K562 (cell line): ENCODE results near the gene MAGI2. TPM values are rescaled to one million over a fixed set of nuclear protein-coding genes. Genes with fewer than 3 reads are reported as not detected.

Source experiments
- ATAC-seq: fragments of 200-7000 bp; cut with Tn5 transposase; 3 replicates; pipeline ENCODE4 v1.9.1; 2020; ENCODE audit warnings: moderate library complexity
- BruUV-seq: library from RNA; stranded (reverse); fragments of 400-500 nt; replicated peaks from 2 replicates; lab custom pipeline; 2021; lab: Mats Ljungman, UMichigan
- CTCF ChIA-PET: fragments of 300-600 bp; formaldehyde crosslinking; extraction: SDS; loops from one replicate; lab custom pipeline; 2021; ENCODE audit warnings: low intra/inter-chr PET ratio; lab: Yijun Ruan, JAX
- POLR2A ChIA-PET: fragments of 300-600, 350-650 bp; sonication (Branson Sonifier 250); formaldehyde crosslinking; extraction: SDS; loops from one replicate; lab custom pipeline; 2021; ENCODE audit warnings: antibody characterized with exemption, inconsistent platforms; lab: Yijun Ruan, JAX
- DNase-seq, 4 experiments: peaks; one replicate each; pipeline versions ENCODE4 v3.0.0 to v3.0.0-alpha.2; 2011 to 2018; ENCODE audit warnings: low spot score in 3 of 4, mixed read lengths in 3 of 4; ENCODE audit errors: extremely low read depth in 1 of 4
- FAIRE-seq: peaks from 2 replicates; lab custom pipeline; 2011; peaks lifted over from hg19 to GRCh38; lab: Jason Lieb, UNC
- H2AFZ ChIP-seq: 2 replicates; pipeline ENCODE4 v1.6.0; 2011; ENCODE audit warnings: low read depth, low read length, control low read depth, inconsistent platforms
- H3K27ac ChIP-seq: fragments of 200-600 bp; 3 replicates; pipeline ENCODE4 v1.8.0; 2011; ENCODE audit warnings: low read depth, mild to moderate bottlenecking, control low read depth, inconsistent platforms, low read length, moderate library complexity, mixed read lengths; ENCODE audit errors: extremely low read depth
- H3K27me3 ChIP-seq, 2 experiments: fragments of 300-600 bp in 1 of 2; 2 replicates in 1 of 2; 3 replicates in 1 of 2; pipeline versions ENCODE4 v1.6.0 to v1.8.0; 2011; ENCODE audit warnings: inconsistent platforms in 2 of 2, low read length in 2 of 2, mild to moderate bottlenecking in 1 of 2, mixed read lengths in 1 of 2, moderate library complexity in 1 of 2; ENCODE audit not compliant: control insufficient read depth in 2 of 2, insufficient read depth in 2 of 2
- H3K36me3 ChIP-seq: fragments of 300-600 bp; 3 replicates; pipeline ENCODE4 v1.8.0; 2011; ENCODE audit warnings: mild to moderate bottlenecking, low read length, inconsistent platforms; ENCODE audit not compliant: control insufficient read depth, insufficient read depth
- H3K4me1 ChIP-seq, 2 experiments: fragments of 200-600 bp in 1 of 2; replicated peaks in 1 of 2; 2 replicates in 1 of 2; 3 replicates in 1 of 2; pipeline versions ENCODE4 v1.5.1 to v1.8.0; 2011; ENCODE audit warnings: inconsistent platforms in 2 of 2, low read length in 2 of 2, mild to moderate bottlenecking in 1 of 2, mixed read lengths in 1 of 2, moderate library complexity in 1 of 2; ENCODE audit not compliant: control insufficient read depth in 2 of 2, insufficient read depth in 2 of 2
- H3K4me2 ChIP-seq: 2 replicates; pipeline ENCODE4 v1.6.1; 2011; ENCODE audit warnings: low read length, control low read depth, inconsistent platforms, mixed read lengths; ENCODE audit not compliant: insufficient read depth
- H3K4me3 ChIP-seq: fragments of 200-600 bp; sonication (generic), shearing (Covaris generic); 2 replicates; pipeline ENCODE4 v1.5.1; 2016; ENCODE audit warnings: control low read depth, inconsistent platforms
- H3K79me2 ChIP-seq: fragments of 200-600 bp; 3 replicates; pipeline ENCODE4 v1.8.0; 2011; ENCODE audit warnings: low read length, inconsistent platforms; ENCODE audit not compliant: control insufficient read depth, insufficient read depth
- H3K9ac ChIP-seq, 2 experiments: 2 replicates each; pipeline versions ENCODE4 v1.6.0 to v1.6.1; 2011; ENCODE audit warnings: low read depth in 2 of 2, low read length in 2 of 2, control low read depth in 1 of 2, inconsistent platforms in 1 of 2, mild to moderate bottlenecking in 1 of 2, mixed read lengths in 1 of 2; ENCODE audit not compliant: insufficient read depth in 1 of 2
- H3K9me1 ChIP-seq: one replicate; pipeline ENCODE4 v1.6.0; 2011; ENCODE audit warnings: inconsistent platforms, mild to moderate bottlenecking, low read length, moderate library complexity; ENCODE audit not compliant: control insufficient read depth, insufficient read depth
- H3K9me3 ChIP-seq: replicated peaks from 2 replicates; pipeline ENCODE4 v1.5.1; 2011; ENCODE audit warnings: low read depth, low read length, inconsistent platforms; ENCODE audit not compliant: control insufficient read depth, insufficient read depth
- H4K20me1 ChIP-seq: replicated peaks from 2 replicates; pipeline ENCODE4 v1.6.1; 2011; ENCODE audit warnings: low read length, inconsistent platforms, mixed read lengths; ENCODE audit not compliant: control insufficient read depth, insufficient read depth
- BRD9 ChIP-seq: fragments of 450-650 bp; IDR thresholded peaks from 2 replicates; pipeline ENCODE4 v1.6.1; 2018; ENCODE audit warnings: low read depth; ENCODE audit not compliant: partially characterized antibody
- CREB1 ChIP-seq, 2 experiments: sonication (generic) in 1 of 2; formaldehyde crosslinking in 1 of 2; IDR thresholded peaks; 2 replicates each; pipeline versions ENCODE4 v1.6.1 to v1.8.0; 2012 to 2022; ENCODE audit warnings: inconsistent platforms in 1 of 2, mild to moderate bottlenecking in 1 of 2, missing genetic modification reagents in 1 of 2, moderate library complexity in 1 of 2
- FOS ChIP-seq: IDR thresholded peaks from 3 replicates; pipeline ENCODE4 v1.6.1; 2011; ENCODE audit not compliant: insufficient read length; ENCODE audit errors: extremely low read depth
- GABPA ChIP-seq: fragments of 200-800 bp; sonication (Bioruptor generic); conservative IDR thresholded peaks from 2 replicates; pipeline ENCODE4 v1.6.1; 2016; ENCODE audit warnings: low read depth, missing genetic modification characterization, missing compliant biosample characterization
- HDGF ChIP-seq: fragments of 450-650 bp; IDR thresholded peaks from 2 replicates; pipeline ENCODE4 v1.6.1; 2016
- KLF13 ChIP-seq: fragments of 450-650 bp; IDR thresholded peaks from 2 replicates; pipeline ENCODE4 v1.6.1; 2016; ENCODE audit warnings: missing genetic modification characterization, low read depth, mild to moderate bottlenecking, missing compliant biosample characterization, moderate library complexity, borderline replicate concordance
- MED1 ChIP-seq: sonication (generic); formaldehyde crosslinking; IDR thresholded peaks from 2 replicates; pipeline ENCODE4 v1.8.1; 2023; ENCODE audit warnings: missing genetic modification reagents, borderline replicate concordance
- NCOA2 ChIP-seq, 2 experiments: fragments of 450-650 bp; IDR thresholded peaks; 2 replicates each; pipeline ENCODE4 v1.6.1; 2018; ENCODE audit warnings: mild to moderate bottlenecking in 2 of 2, moderate library complexity in 1 of 2; ENCODE audit not compliant: partially characterized antibody in 2 of 2
- NR1H2 ChIP-seq: sonication (generic); formaldehyde crosslinking; IDR thresholded peaks from 2 replicates; pipeline ENCODE4 v1.4.0; 2020; ENCODE audit warnings: mild to moderate bottlenecking, missing genetic modification reagents
- RAD51 ChIP-seq: fragments of 450-650 bp; IDR thresholded peaks from 2 replicates; pipeline ENCODE4 v1.7.1; 2016; ENCODE audit warnings: low read depth, mild to moderate bottlenecking, borderline replicate concordance
- RFX1 ChIP-seq: fragments of 450-650 bp; IDR thresholded peaks from 2 replicates; pipeline ENCODE4 v1.6.1; 2016; ENCODE audit warnings: mild to moderate bottlenecking, moderate library complexity
- SAFB ChIP-seq: fragments of 200-400 bp; formaldehyde crosslinking; IDR thresholded peaks from 2 replicates; pipeline ENCODE4 v1.6.1; 2017; ENCODE audit warnings: low read depth, low read length, borderline replicate concordance
- ZNF134 ChIP-seq: fragments of 250-450 bp; sonication (Bioruptor Pico); conservative IDR thresholded peaks from 2 replicates; pipeline ENCODE4 v1.4.0; 2020
- ZNF239 ChIP-seq: fragments of 250-450 bp; sonication (Bioruptor Pico); IDR thresholded peaks from 2 replicates; pipeline ENCODE4 v1.4.0; 2020; ENCODE audit warnings: mild to moderate bottlenecking
- ZNF3 ChIP-seq: fragments of 250-450 bp; sonication (Bioruptor Pico); IDR thresholded peaks from 2 replicates; pipeline ENCODE4 v1.5.0; 2021; ENCODE audit warnings: mild to moderate bottlenecking, moderate library complexity
- ZNF764 ChIP-seq: fragments of 250-450 bp; sonication (Bioruptor Pico); IDR thresholded peaks from 2 replicates; pipeline ENCODE4 v1.4.0; 2020; ENCODE audit warnings: low read depth, mild to moderate bottlenecking, moderate library complexity
- ZNF77 ChIP-seq: fragments of 250-450 bp; sonication (Bioruptor Pico); IDR thresholded peaks from 2 replicates; pipeline ENCODE4 v1.5.0; 2020
- in situ Hi-C: fragments of 300-500 bp; cut with MboI; formaldehyde crosslinking; loops from 4 replicates; pipeline ENCODE4 v1.15.0; 2018; ENCODE audit warnings: inconsistent platforms, mixed read lengths
- intact Hi-C: fragments of 100-400 bp; cut with micrococcal nuclease; formaldehyde crosslinking; loops from 2 replicates; pipeline ENCODE4 v1.14.2; 2022
- polyA plus RNA-seq, 8 experiments: library from polyadenylated mRNA; depleted of rRNA in 4 of 8; stranded (reverse) in 5 of 8; unstranded in 3 of 8; fragments of >200 nt; fragmentation: Nextera tagmentation in 2 of 8; fragmentation: Illumina TruSeq in 1 of 8; extraction: Ambion mirVana in 2 of 8; extraction: Trizol in 1 of 8; gene quantifications; 2 replicates each; pipeline versions ENCODE4 v1.2.1 to v1.2.3, GENCODE V29; 2011 to 2014; ENCODE audit warnings: inconsistent platforms in 1 of 8, missing spikeins in 1 of 8
- total RNA-seq, 7 experiments: library from RNA; depleted of rRNA in 6 of 7; stranded (reverse); fragments of >200 nt in 6 of 7; fragmentation: Illumina TruSeq in 2 of 7; extraction: Trizol in 2 of 7; gene quantifications; 2 replicates each; pipeline versions ENCODE4 v1.2.1 to v1.2.3, GENCODE V29; 2011 to 2021; ENCODE audit warnings: low replicate concordance in 1 of 7
- TF ChIP-seq, protein P1 (sequence below), 2 experiments: fragments of 450-650 bp; formaldehyde crosslinking in 1 of 2; IDR thresholded peaks; 2 replicates each; pipeline versions ENCODE4 v1.4.0 to v1.6.1; 2014 to 2020; ENCODE audit warnings: mild to moderate bottlenecking in 2 of 2, borderline replicate concordance in 1 of 2, low read depth in 1 of 2

MAGI2 gene
- total and polyA plus RNA-seq, 9 of the 15 experiments (the other 6 are each of a cell fraction or from before 2014, with no cell fraction given) = 0.27 to 1.4 (median 0.70) TPM

- no peaks in the 10 kb centered on the region for H3K79me2 ChIP-seq
- in situ Hi-C loops = no loop called here
- no TSS peak for BruUV-seq
- FAIRE-seq (no peak), DNase-seq (no peak), ATAC-seq (no peak)
- CTCF ChIA-PET = no interaction called here
- no peaks in the 10 kb centered on the region for H3K36me3 ChIP-seq
- POLR2A ChIA-PET = no interaction called here
- no peak overlapping the region for H3K4me2 ChIP-seq
- intact Hi-C loops = no loop called here
- no peaks in the 10 kb centered on the region for H3K9me3 ChIP-seq
- H3K4me1 ChIP-seq = no peaks in the 10 kb centered on the region
- H2AFZ ChIP-seq = no peak overlapping the region
- no peaks in the 10 kb centered on the region for H4K20me1 ChIP-seq
- no peak overlapping the region for H3K4me3 ChIP-seq
- H3K9ac ChIP-seq = no peak overlapping the region
- no peaks in the 10 kb centered on the region for H3K27me3 ChIP-seq
- H3K9me1 ChIP-seq = no peaks in the 10 kb centered on the region
- no peak overlapping the region for H3K27ac ChIP-seq
- TF ChIP-seq, protein P1, sequence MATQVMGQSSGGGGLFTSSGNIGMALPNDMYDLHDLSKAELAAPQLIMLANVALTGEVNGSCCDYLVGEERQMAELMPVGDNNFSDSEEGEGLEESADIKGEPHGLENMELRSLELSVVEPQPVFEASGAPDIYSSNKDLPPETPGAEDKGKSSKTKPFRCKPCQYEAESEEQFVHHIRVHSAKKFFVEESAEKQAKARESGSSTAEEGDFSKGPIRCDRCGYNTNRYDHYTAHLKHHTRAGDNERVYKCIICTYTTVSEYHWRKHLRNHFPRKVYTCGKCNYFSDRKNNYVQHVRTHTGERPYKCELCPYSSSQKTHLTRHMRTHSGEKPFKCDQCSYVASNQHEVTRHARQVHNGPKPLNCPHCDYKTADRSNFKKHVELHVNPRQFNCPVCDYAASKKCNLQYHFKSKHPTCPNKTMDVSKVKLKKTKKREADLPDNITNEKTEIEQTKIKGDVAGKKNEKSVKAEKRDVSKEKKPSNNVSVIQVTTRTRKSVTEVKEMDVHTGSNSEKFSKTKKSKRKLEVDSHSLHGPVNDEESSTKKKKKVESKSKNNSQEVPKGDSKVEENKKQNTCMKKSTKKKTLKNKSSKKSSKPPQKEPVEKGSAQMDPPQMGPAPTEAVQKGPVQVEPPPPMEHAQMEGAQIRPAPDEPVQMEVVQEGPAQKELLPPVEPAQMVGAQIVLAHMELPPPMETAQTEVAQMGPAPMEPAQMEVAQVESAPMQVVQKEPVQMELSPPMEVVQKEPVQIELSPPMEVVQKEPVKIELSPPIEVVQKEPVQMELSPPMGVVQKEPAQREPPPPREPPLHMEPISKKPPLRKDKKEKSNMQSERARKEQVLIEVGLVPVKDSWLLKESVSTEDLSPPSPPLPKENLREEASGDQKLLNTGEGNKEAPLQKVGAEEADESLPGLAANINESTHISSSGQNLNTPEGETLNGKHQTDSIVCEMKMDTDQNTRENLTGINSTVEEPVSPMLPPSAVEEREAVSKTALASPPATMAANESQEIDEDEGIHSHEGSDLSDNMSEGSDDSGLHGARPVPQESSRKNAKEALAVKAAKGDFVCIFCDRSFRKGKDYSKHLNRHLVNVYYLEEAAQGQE (IDR thresholded peaks at IDR 0.05; ENCODE audit: borderline replicate concordance) = no peak
- TF ChIP-seq, protein P1 (CRISPR knock-in tag; IDR thresholded peaks at IDR 0.05; ENCODE audit: low read depth) = no peak
- TF ChIP-seq KLF13 (tag) = no peak
- no peak for TF ChIP-seq ZNF77
- TF ChIP-seq GABPA (tag) = no peak
- TF ChIP-seq ZNF3 (CRISPR knock-in tag) = no peak
- no peak for TF ChIP-seq RFX1
- TF ChIP-seq BRD9 = no peak
- TF ChIP-seq CREB1 (IDR thresholded peaks at IDR 0.05) = no peak
- no peak for TF ChIP-seq CREB1 (CRISPR knock-in tag; IDR thresholded peaks at IDR 0.05)
- TF ChIP-seq FOS = no peak
- TF ChIP-seq NR1H2 (CRISPR knock-in tag) = no peak
- TF ChIP-seq MED1 (CRISPR knock-in tag) = no peak
- no peak for TF ChIP-seq RAD51
- no peak for TF ChIP-seq SAFB
- TF ChIP-seq ZNF764 = no peak
- TF ChIP-seq ZNF239 (CRISPR knock-in tag) = no peak
- TF ChIP-seq NCOA2 (IDR thresholded peaks at IDR 0.05; ENCODE audit: partially characterized antibody in 2 of 2) = no peak
- no peak for TF ChIP-seq ZNF134 (CRISPR knock-in tag)
- TF ChIP-seq HDGF = no peak
Observed at GRCh38 chr7:78993341-78993740, 460.1 kb downstream of the MAGI2 start.
